HG03135 (cell line): Measurements from ENCODE around the gene ADIPOR2.

Experiments used
- ATAC-seq: cut with Tn5 transposase; IDR thresholded peaks from one replicate; pipeline ENCODE4 v1.9.1; 2021; ENCODE audit warnings: mild to moderate bottlenecking, moderate library complexity; ENCODE audit not compliant: unreplicated experiment

Gene ADIPOR2

DNA sequence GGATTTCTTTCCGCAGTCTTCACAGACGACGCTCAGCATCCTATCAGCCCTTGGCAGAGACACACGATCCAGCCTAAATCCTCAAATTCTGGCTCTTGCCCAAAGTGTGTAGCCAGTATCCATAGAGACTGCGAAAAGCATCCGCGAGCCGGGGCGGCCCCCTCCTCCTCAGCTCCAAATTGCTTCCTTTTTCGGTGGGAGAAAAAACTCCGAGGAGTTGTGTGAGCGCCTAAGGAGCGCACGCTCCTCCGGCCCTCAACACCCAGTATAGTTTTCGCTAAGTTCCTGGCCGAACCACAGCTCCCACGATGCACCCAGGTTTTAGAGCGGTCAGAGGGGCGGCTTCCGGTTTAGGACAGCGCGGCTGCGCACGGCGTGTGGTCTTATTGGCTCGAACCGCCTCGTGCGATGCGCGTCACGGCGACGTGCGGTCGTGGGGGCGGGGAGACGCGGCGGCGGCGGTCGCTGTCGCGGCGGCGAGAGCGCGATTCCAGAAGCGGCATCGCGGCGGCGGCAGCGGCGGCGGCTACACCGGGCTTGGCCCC is at the start of gene ADIPOR2:
Gene ADIPOR2 (plus strand): TSS at position 493 of the 545 bp plus-strand sequence. CDS start 63,274 bp downstream, outside the sequence.
- peak; percentile 93 for ATAC-seq

DNA sequence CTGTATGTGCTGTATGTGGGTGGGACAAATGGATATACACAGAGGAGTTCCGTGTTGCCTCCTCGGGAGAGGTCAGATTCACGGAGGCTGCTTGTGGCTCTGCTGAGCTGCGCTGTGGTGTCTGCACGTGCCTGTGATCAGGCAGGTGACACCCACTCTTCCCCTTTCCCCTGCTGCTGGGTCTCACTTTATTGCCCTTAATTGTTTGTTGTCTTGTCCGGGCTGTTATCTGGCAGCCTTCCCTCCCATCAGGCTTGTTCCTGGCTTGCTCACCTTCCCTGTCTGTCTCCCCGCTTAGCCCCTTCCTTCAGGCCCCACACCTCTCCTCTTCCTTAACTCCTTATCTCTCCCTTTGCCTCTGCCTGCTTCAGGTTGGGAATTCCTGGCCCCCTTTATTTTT is 48.4 kb upstream of the ADIPOR2 start:
- no peak for ATAC-seq

- ATAC-seq = no peak
Observed at GRCh38 chr12:1643043-1643442, 47.8 kb upstream of the ADIPOR2 start.

GRCh38 chr12:1643905-1644533 is 46.9 kb upstream of the ADIPOR2 start:
- no peak for ATAC-seq

- no peak for ATAC-seq
Observed at GRCh38 chr12:1644534-1645438, 46.1 kb upstream of the ADIPOR2 start.

GRCh38 chr12:1645819-1646218 is 45.1 kb upstream of the ADIPOR2 start:
- ATAC-seq = no peak

GRCh38 chr12:1646569-1647284 is 44.1 kb upstream of the ADIPOR2 start:
- ATAC-seq = no peak

GRCh38 chr12:1647285-1647669 is 43.6 kb upstream of the ADIPOR2 start:
- ATAC-seq = no peak

- no peak for ATAC-seq
Observed at GRCh38 chr12:1650260-1650977, 40.5 kb upstream of the ADIPOR2 start.

DNA sequence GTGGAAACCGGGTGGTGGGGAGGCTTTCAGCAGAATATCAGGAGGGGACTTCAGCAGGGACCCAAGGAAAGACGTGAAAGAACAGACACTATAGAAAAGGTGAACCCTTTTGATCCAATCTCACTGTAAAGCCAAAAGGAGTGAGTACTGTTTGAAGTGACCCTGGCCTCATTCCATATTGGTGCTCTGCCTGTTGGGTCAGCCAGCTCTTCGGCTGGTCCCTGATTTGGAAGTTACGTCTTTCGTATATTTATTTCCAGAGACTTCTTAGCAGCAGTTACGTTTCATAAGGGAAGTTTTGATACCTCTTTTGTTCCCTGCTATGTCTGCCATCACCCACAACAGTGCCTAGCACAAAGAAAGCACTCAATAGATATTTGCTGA is 39.9 kb upstream of the ADIPOR2 start:
- no peak for ATAC-seq

DNA sequence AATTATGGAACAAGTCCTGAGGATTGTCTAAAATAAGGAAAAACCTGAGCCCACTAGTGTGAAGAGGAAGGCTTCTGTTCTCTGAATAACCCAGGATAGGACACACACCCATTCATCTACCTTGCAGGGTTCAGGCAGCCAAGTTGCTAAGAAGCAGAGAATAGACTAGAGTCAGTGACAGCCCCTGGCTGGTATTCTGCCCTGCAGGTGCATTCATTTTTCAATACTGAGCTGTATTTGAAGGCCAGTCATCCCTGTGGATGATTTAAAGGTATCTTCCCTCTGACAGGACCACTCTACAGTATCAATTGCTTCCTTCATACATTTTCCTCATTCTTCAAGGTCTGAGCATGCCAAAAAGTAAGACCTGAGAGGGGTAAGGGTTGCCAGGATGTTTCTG is 38.9 kb upstream of the ADIPOR2 start:
- ATAC-seq = no peak

GRCh38 chr12:1655225-1655788 is 35.6 kb upstream of the ADIPOR2 start:
- no peak for ATAC-seq

- no peak for ATAC-seq
Observed at GRCh38 chr12:1656902-1657301, 34.0 kb upstream of the ADIPOR2 start.

GRCh38 chr12:1657688-1658087 is 33.2 kb upstream of the ADIPOR2 start:
- no peak for ATAC-seq

DNA sequence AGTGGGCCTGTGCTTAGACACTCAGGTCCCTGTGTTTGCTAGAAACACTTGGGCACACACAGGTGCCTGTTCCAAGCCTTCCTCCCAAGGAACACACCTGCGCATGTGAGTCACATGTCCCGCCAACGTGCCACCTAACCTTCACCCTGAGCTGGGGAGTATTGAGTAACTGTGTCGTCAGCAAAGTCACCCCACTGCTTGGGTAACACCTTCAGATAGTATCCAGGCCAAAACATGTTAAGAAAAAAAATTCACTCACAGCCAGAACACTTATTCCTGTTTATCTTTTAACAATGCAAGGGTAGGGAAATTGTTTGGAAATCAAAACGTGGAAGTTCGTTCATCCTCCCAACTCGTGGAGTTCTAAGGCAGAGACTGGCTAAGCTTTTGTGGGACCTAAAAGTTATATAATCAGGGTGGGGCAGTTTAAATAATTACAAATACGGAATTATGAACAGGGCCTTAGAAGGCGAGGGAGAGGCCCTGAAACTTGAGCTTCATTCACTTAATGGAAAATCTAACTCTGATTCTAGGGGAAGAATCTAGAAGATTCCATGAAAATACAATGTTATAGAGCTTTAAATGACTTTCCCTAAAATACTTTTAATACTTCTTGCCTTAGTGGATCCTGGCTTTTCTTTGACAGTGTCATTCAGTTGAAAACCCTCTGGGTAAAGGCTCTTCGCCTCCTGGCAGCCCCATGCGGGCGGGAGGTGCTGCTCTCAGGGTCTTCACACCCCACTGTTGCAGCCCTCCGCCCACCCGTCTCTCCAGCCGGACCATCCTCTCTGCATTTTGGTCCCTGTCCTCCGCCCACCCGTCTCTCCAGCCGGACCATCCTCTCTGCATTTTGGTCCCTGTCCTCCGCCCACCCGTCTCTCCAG is 30.3 kb upstream of the ADIPOR2 start:
- no peak for ATAC-seq

DNA sequence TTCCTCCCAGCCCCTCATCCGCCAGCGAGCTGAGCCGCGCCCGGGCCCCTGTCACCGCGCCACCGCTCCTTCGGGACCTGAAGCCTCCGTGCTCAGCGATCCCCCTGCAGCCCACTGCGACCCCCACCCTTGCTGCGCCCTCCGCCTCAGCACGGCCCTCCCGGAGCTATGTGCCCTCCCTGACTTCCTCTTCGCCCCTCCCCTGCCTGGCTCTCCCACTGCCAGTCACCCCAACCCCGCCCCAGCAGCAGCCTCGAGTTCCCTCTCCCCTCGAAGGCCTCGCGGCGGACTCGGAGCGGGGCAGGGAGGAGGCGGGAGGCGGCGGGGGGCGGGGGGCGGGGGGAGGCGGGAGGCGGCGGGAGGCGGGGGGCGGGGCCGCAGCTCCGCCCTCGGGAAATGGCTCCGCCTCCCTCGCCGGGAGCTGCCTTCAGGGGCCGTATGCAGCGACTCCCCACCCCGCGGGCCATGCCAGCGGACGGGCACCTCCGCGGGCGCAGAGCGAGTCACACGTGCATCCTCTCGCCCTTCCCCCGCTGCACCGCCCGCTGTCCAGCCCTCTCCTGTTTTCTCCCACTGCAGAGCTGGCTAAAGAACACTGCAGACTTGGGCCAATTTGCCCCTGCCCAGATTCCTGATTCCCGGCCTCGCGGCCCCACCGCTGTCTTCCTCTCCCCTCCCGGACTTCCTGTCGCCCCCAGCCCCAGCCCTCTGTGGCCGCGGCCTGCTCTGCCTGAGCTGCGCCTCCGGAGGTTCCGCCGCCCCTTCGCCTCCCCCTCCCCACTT is 29.1 kb upstream of the ADIPOR2 start:
- peak; percentile 56 for ATAC-seq

DNA sequence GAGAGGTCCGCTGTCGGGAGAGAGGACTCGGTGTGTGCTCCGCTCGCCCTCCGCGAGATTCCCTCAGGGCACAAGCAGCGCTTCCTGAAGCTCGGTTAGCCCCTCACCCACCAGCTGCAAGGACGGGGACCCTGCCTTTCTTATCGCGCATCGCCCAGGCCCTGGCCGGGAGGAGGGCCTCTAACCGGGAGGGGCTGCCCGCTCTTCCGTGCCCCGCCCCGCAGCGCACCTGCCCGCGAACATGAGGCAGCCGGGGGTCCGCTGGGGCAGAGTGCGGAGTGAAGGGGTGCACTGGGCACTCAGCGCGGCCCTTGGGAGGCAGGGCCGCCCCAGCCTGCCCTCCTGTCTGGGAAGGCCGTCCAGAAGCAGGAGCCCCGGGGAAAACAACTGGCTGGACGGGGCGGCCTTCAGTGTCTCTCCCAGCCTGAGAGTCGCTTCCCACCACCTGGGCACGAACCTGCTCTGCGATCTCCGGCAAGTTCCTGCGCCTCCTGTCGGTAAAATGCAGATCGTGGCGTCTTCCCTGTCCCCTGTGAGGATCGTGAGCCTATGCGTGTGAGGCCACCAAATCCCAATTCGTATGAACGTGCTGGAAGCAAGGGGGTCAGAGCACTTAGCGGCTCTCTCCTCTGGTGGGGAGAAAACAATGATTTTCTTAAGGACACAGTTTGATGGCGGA is 28.0 kb upstream of the ADIPOR2 start:
- ATAC-seq = no peak
